Measurements from ENCODE around the gene IGFBP1. TPM values are rescaled to one million over a fixed set of nuclear protein-coding genes. Genes with fewer than 3 reads are reported as not detected.

IGFBP1 gene
- total RNA-seq, 2 donors from 2014 or later = not detected

DNA sequence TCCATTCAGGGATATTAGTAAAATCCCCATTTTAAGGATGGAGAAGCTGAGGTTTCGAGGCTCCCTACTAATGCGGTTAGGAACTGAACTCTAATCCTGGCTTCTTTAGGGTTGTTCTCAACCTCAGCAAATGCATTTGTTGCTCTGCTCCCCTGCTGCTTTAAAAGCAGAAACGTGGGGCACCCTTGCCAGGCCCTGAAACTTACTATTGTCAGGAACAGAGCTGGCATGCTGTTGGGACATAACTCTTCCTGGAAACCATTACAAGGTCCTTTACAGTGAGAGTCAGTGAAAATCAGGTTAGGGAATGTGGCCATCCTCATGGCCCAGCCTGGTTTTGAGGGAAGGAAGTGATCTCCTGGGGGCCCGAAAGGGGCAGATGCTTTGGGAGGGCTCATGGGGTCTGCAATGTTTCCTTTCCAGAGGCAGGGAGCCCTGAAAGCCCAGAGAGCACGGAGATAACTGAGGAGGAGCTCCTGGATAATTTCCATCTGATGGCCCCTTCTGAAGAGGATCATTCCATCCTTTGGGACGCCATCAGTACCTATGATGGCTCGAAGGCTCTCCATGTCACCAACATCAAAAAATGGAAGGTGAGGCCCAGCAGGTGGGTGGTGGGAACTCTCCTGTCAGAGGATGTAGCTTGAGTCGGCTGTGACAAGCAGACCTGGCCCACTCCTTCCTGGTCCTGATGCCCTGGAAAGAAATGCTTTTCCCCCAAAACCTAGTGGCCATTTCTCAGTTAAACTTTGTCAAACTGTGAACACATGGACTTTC lies 2.0 kb downstream of the IGFBP1 start:
- H3K36me3 ChIP-seq = no peaks in the 10 kb centered on the region
- peaks cover 8% of the 10 kb centered on the region for H3K27me3 ChIP-seq (replicated peaks; ENCODE audit: insufficient read depth)
- H3K27ac ChIP-seq = no peak overlapping the region
- no peak overlapping the region for H3K4me3 ChIP-seq
- ATAC-seq (ENCODE audit: insufficient number of reproducible peaks, low FRiP score, low read depth) = no peak
- peaks cover 0 to 11% of the 10 kb centered on the region in 2 donors for H3K4me1 ChIP-seq (ENCODE audit: control insufficient read depth in 1 of 2, low read depth in 2 of 2)
- no peak for TF ChIP-seq CTCF (IDR thresholded peaks at IDR 0.05)
- no peak for DNase-seq (ENCODE audit: low spot score)
- no peaks in the 10 kb centered on the region for H3K9me3 ChIP-seq

DNA sequence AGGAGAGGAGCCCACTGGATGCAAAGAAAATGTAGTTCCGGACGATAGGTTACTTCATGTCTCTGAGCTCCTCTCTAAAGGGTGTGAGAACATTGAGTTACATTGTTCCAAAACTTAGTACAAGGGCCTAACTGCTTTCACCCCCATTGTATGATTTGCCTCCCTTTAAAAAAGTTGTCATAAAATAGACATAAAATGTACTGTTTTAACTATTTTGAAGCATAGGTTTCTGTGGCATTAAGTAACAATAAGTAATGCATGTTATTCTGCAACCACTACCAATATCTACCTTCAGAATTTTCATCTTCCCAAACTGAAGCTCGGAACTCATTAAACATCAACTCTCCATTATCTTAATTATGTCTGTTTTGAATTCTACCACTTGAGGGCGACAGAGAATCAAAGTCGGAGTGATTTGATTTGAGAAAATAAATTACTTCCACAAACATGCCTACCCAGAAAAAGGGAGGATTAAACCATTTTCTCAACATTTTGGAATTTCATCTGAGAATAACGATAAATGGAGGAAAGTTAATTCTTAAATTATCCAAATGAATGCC lies 2.7 kb downstream of the IGFBP1 start:
- Histone ChIP-seq H3K4me1 (ENCODE audit: control insufficient read depth in 1 of 2, low read depth in 2 of 2) (peaks cover 0 to 11% of the 10 kb centered on the region in 2 donors), H3K36me3 (no peaks in the 10 kb centered on the region), H3K27ac (no peak overlapping the region), H3K27me3 (replicated peaks; ENCODE audit: insufficient read depth) (peaks cover 8% of the 10 kb centered on the region), H3K9me3 (no peaks in the 10 kb centered on the region), H3K4me3 (no peak overlapping the region)
- no peak for ATAC-seq (ENCODE audit: insufficient number of reproducible peaks, low FRiP score, low read depth)
- peak; percentile 61 for TF ChIP-seq CTCF (IDR thresholded peaks at IDR 0.05)
- DNase-seq (ENCODE audit: low spot score) = no peak

DNA sequence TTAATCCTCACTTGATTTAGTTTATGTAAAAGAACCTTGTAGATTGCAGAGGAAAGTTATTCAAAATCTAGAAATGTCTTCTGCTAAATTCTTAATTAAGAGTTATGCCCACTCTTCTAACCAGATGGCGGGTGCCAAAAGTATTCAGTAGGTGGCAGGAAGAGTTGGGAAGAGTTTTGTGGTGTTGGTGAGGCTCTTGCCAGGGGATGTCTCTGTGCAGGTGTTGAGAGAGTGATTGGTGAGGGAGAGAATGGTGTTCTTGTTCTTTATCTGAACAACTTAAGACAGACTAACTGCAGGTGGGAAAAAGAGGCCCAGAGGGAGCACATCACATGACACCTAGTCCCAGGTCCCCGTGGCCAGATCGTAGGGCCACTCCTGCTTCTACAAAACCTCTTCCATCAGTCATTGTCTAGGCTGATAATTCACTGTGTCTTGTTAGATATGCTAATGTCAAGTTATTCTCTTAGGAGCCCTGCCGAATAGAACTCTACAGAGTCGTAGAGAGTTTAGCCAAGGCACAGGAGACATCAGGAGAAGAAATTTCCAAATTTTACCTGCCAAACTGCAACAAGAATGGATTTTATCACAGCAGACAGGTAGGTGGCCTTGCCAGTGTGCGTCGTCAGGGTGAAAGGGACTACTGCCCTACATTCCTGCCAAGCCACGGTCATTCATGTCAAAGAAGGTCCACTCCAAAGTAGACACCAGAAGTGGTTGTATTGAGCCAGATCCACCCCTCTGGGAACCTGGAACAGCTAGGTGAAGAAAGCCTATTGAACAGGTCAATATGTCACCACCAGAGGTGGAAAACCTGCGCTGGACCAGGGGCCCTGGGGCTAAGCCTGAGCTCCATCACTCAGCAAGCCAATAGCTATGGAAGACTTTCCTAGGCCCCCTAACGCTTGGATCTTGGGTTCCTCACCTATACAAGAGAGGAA lies 3.4 kb downstream of the IGFBP1 start:
- no peak overlapping the region for H3K4me3 ChIP-seq
- H3K4me1 ChIP-seq (ENCODE audit: control insufficient read depth in 1 of 2, low read depth in 2 of 2) = peaks cover 0 to 11% of the 10 kb centered on the region in 2 donors
- no peak for ATAC-seq (ENCODE audit: insufficient number of reproducible peaks, low FRiP score, low read depth)
- H3K27me3 ChIP-seq (replicated peaks; ENCODE audit: insufficient read depth) = peaks cover 8% of the 10 kb centered on the region
- H3K27ac ChIP-seq = no peak overlapping the region
- TF ChIP-seq CTCF (IDR thresholded peaks at IDR 0.05) = no peak
- H3K36me3 ChIP-seq = no peaks in the 10 kb centered on the region
- DNase-seq (ENCODE audit: low spot score) = no peak
- H3K9me3 ChIP-seq = no peaks in the 10 kb centered on the region

DNA sequence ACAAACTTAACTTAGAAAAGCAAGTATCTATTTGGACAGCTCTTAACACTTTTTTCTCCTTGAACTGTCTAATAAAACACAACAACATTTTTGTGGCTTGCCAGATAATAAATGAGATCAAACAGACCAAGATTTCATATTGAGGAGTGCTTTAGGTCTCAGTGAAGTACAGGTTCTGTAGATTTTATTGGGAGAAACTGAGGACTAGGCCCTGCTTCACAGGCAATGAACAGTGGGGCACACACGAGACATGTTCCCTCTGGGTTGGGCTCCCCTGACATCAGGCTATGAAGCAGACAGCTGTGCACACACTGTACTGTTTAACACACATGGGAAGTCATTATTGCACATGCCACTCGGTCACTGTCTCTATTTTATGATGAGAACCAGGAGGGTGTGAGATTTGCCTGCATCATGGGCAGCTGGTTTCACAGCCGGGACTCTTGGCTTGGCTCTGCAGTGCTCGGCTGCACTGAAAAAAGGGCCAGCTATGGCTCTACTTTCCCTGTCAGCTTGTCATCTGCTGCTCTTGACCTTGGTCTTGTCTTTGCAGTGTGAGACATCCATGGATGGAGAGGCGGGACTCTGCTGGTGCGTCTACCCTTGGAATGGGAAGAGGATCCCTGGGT lies 4.2 kb downstream of the IGFBP1 start:
- no peak for DNase-seq (ENCODE audit: low spot score)
- Histone ChIP-seq H3K27me3 (replicated peaks; ENCODE audit: insufficient read depth) (peaks cover 8% of the 10 kb centered on the region), H3K9me3 (no peaks in the 10 kb centered on the region), H3K4me1 (ENCODE audit: control insufficient read depth in 1 of 2, low read depth in 2 of 2) (peaks cover 0 to 11% of the 10 kb centered on the region in 2 donors), H3K4me3 (no peak overlapping the region), H3K36me3 (no peaks in the 10 kb centered on the region), H3K27ac (no peak overlapping the region)
- TF ChIP-seq CTCF (IDR thresholded peaks at IDR 0.05) = no peak
- ATAC-seq (ENCODE audit: insufficient number of reproducible peaks, low FRiP score, low read depth) = no peak
